HG03354 (cell line): ENCODE measurements around the gene HIVEP3.

Experiments used
- ATAC-seq: cut with Tn5 transposase; IDR thresholded peaks from one replicate; pipeline ENCODE4 v1.9.1; 2021; ENCODE audit warnings: mild to moderate bottlenecking; ENCODE audit not compliant: unreplicated experiment, poor library complexity, severe bottlenecking

The HIVEP3 gene

GRCh38 chr1:41510531-41511238, 408.0 kb downstream of the HIVEP3 start:
- no peak for ATAC-seq

- no peak for ATAC-seq
Measured at GRCh38 chr1:41509270-41509671, 409.5 kb downstream of the HIVEP3 start.

GRCh38 chr1:41508290-41508689, 410.4 kb downstream of the HIVEP3 start:
- ATAC-seq: no peak

- ATAC-seq: no peak
Measured at GRCh38 chr1:41507836-41508235, 410.9 kb downstream of the HIVEP3 start.

- ATAC-seq: no peak
Measured at GRCh38 chr1:41507110-41507720, 411.5 kb downstream of the HIVEP3 start.

GRCh38 chr1:41504114-41505035, 414.3 kb downstream of the HIVEP3 start:
- no peak for ATAC-seq

GRCh38 chr1:41503538-41504113, 415.1 kb downstream of the HIVEP3 start:
- no peak for ATAC-seq

- ATAC-seq: no peak
Measured at GRCh38 chr1:41502912-41503311, 415.8 kb downstream of the HIVEP3 start.

GRCh38 chr1:41501581-41501980, 417.1 kb downstream of the HIVEP3 start:
- ATAC-seq: no peak

GRCh38 chr1:41500781-41501518, 417.8 kb downstream of the HIVEP3 start:
- ATAC-seq: no peak

- ATAC-seq: no peak
Measured at GRCh38 chr1:41500378-41500777, 418.3 kb downstream of the HIVEP3 start.

GRCh38 chr1:41499591-41499990, 419.1 kb downstream of the HIVEP3 start:
- ATAC-seq: no peak

- ATAC-seq: no peak
Measured at GRCh38 chr1:41498804-41499203, 419.9 kb downstream of the HIVEP3 start.

- no peak for ATAC-seq
Measured at GRCh38 chr1:41498391-41498790, 420.3 kb downstream of the HIVEP3 start.

GRCh38 chr1:41497461-41498030, 421.2 kb downstream of the HIVEP3 start:
- ATAC-seq: no peak

GRCh38 chr1:41497056-41497440, 421.7 kb downstream of the HIVEP3 start:
- no peak for ATAC-seq

GRCh38 chr1:41496080-41497055, 422.4 kb downstream of the HIVEP3 start:
- ATAC-seq: no peak
